ENCODE results near the gene PTPRQ.

- TF ChIP-seq, protein P1, sequence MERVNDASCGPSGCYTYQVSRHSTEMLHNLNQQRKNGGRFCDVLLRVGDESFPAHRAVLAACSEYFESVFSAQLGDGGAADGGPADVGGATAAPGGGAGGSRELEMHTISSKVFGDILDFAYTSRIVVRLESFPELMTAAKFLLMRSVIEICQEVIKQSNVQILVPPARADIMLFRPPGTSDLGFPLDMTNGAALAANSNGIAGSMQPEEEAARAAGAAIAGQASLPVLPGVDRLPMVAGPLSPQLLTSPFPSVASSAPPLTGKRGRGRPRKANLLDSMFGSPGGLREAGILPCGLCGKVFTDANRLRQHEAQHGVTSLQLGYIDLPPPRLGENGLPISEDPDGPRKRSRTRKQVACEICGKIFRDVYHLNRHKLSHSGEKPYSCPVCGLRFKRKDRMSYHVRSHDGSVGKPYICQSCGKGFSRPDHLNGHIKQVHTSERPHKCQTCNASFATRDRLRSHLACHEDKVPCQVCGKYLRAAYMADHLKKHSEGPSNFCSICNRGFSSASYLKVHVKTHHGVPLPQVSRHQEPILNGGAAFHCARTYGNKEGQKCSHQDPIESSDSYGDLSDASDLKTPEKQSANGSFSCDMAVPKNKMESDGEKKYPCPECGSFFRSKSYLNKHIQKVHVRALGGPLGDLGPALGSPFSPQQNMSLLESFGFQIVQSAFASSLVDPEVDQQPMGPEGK (CRISPR knock-in tag; IDR thresholded peaks at IDR 0.05; ENCODE audit: borderline replicate concordance) = no peak
- no peak for TF ChIP-seq ZNF565 (CRISPR knock-in tag; conservative IDR thresholded peaks at IDR 0.05; ENCODE audit: low read depth)
- TF ChIP-seq CREB5 (CRISPR knock-in tag; IDR thresholded peaks at IDR 0.05; ENCODE audit: low read depth) = no peak
- TF ChIP-seq ARNTL (CRISPR knock-in tag; IDR thresholded peaks at IDR 0.05; ENCODE audit: borderline replicate concordance, low read depth) = no peak
- TF ChIP-seq TSHZ2 (CRISPR knock-in tag; IDR thresholded peaks at IDR 0.05) = no peak
- TF ChIP-seq, protein P2, sequence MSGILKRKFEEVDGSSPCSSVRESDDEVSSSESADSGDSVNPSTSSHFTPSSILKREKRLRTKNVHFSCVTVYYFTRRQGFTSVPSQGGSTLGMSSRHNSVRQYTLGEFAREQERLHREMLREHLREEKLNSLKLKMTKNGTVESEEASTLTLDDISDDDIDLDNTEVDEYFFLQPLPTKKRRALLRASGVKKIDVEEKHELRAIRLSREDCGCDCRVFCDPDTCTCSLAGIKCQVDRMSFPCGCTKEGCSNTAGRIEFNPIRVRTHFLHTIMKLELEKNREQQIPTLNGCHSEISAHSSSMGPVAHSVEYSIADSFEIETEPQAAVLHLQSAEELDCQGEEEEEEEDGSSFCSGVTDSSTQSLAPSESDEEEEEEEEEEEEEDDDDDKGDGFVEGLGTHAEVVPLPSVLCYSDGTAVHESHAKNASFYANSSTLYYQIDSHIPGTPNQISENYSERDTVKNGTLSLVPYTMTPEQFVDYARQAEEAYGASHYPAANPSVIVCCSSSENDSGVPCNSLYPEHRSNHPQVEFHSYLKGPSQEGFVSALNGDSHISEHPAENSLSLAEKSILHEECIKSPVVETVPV (CRISPR knock-in tag; IDR thresholded peaks at IDR 0.05) = no peak
Measured at GRCh38 chr12:80721326-80721725, 277.3 kb downstream of the PTPRQ start.
